Measurements from ENCODE around the gene SNORC. TPM values are rescaled to one million over a fixed set of nuclear protein-coding genes. Genes with fewer than 3 reads are reported as not detected.

SNORC gene
- total and polyA plus RNA-seq, 2 of the 13 experiments (the other 11 are each of a cell fraction or from before 2014, with no cell fraction given) = 59.1 to 86.1 TPM

GRCh38 chr2:232890896-232891601 lies 21.0 kb downstream of the SNORC start (continued):
- TF ChIP-seq ZNF749 (CRISPR knock-in tag; IDR thresholded peaks at IDR 0.05; ENCODE audit: borderline replicate concordance) = no peak
- no peak for TF ChIP-seq PHF8 (CRISPR knock-in tag; IDR thresholded peaks at IDR 0.05)
- no peak for TF ChIP-seq ZSCAN21 (CRISPR knock-in tag; IDR thresholded peaks at IDR 0.05; ENCODE audit: borderline replicate concordance)
- TF ChIP-seq ZNF230 (CRISPR knock-in tag; IDR thresholded peaks at IDR 0.05) = no peak
- TF ChIP-seq POGZ (CRISPR knock-in tag; IDR thresholded peaks at IDR 0.05) = no peak
- TF ChIP-seq IKZF5 (CRISPR knock-in tag; IDR thresholded peaks at IDR 0.05) = no peak

GRCh38 chr2:232891621-232892071 lies 21.6 kb downstream of the SNORC start:
- no peak overlapping the region for H3K9ac ChIP-seq (ENCODE audit: insufficient read depth, low read depth, low read length)
- DNase-seq (ENCODE audit: low spot score) (no peak), FAIRE-seq (no peak), ATAC-seq (no peak)
- in situ Hi-C loops (cut with HindIII; ENCODE audit: extremely low pct_ligation_motif_present, low pct_unique_long_range_greater_than_20kb) = no loop called here
- no peak overlapping the region for H2AFZ ChIP-seq (ENCODE audit: low read length)
- H3K27me3 ChIP-seq (ENCODE audit: control insufficient read depth in 1 of 2, insufficient read depth in 2 of 2, low read length in 2 of 2) = no peaks in the 10 kb centered on the region
- BruUV-seq (replicated peaks) = no TSS peak
- H3K36me3 ChIP-seq (replicated peaks in 1 of 2; ENCODE audit: control insufficient read depth in 1 of 2, insufficient read depth in 2 of 2, low read length in 2 of 2) = peaks cover 16 to 39% of the 10 kb centered on the region in 2 experiments; a peak in 4 of 5 replicates
- no peak overlapping the region for H3K4me2 ChIP-seq (ENCODE audit: low read depth, low read length)
- no peaks in the 10 kb centered on the region for H3K79me2 ChIP-seq (ENCODE audit: insufficient read depth, low read length)
- TF ChIP-seq ZSCAN9 (CRISPR knock-in tag; IDR thresholded peaks at IDR 0.05; ENCODE audit: borderline replicate concordance) = no peak
- no peak overlapping the region for H3K4me3 ChIP-seq (replicated peaks in 1 of 3; ENCODE audit: insufficient read depth in 1 of 3, low read depth in 2 of 3, low read length in 3 of 3)
- 98% methylated on average over 8 of the region's 11 CpGs for WGBS (ENCODE audit: low lambda C conversion rate)
- intact Hi-C loops (cut with micrococcal nuclease; ENCODE audit: unreplicated experiment) = no loop called here
- H3K9me3 ChIP-seq (ENCODE audit: low read length) = no peaks in the 10 kb centered on the region
- CTCF ChIA-PET (ENCODE audit: low intra/inter-chr PET ratio, low total read pairs) = no interaction called here
- POLR2A ChIA-PET = interaction anchor here (1.3 kb wide), 1 partner anchor 16 kb away, joined by 3 read pairs; no protein-coding TSS in a partner anchor
- H3K27ac ChIP-seq (ENCODE audit: extremely low read length, insufficient read depth, low read length) = no peak overlapping the region
- H3K4me1 ChIP-seq (ENCODE audit: insufficient read depth, low read length) = no peaks in the 10 kb centered on the region
- H4K20me1 ChIP-seq (ENCODE audit: insufficient read depth, low read length) = no peaks in the 10 kb centered on the region
